Testis (tissue), 3 donors: ENCODE measurements around the gene TTC32. TPM values are rescaled to one million over a fixed set of nuclear protein-coding genes. Genes with fewer than 3 reads are reported as not detected.

Source experiments
- DNase-seq: peaks from one replicate; pipeline ENCODE4 v3.0.0-alpha.2; 2019
- H3K27ac ChIP-seq, 2 donors: fragments of 200-600 bp; sonication (generic); one replicate each; pipeline ENCODE4 v1.5.1; 2019
- H3K27me3 ChIP-seq: fragments of 200-600 bp; sonication (generic); one replicate; pipeline ENCODE4 v1.5.1; 2019
- H3K36me3 ChIP-seq: fragments of 200-600 bp; sonication (generic); one replicate; pipeline ENCODE4 v1.5.1; 2017; ENCODE audit warnings: low read depth; ENCODE audit errors: missing control alignments
- H3K4me1 ChIP-seq: fragments of 200-600 bp; sonication (generic); one replicate; pipeline ENCODE4 v1.5.1; 2019
- H3K4me3 ChIP-seq, 2 donors: fragments of 200-600 bp; sonication (generic); one replicate each; pipeline ENCODE4 v1.5.1; 2017 to 2019
- H3K9me3 ChIP-seq: fragments of 200-600 bp; sonication (generic); one replicate; pipeline ENCODE4 v1.5.1; 2017
- POLR2A ChIP-seq: fragments of 450-650 bp; IDR thresholded peaks from one replicate; pipeline ENCODE4 v1.6.1; 2017; ENCODE audit warnings: antibody characterized with exemption, mild to moderate bottlenecking, moderate library complexity
- WGBS, 2 donors: methylation state at CpG; one replicate each; pipeline ENCODE4 v1.1.5; 2018; 5-methylcytosine and 5-hydroxymethylcytosine counted together
- intact Hi-C: fragments of 100-400 bp; cut with DNase I; formaldehyde crosslinking; loops from one replicate; pipeline ENCODE4 v1.15.1; 2023; ENCODE audit warnings: low total_unique reads
- polyA plus RNA-seq: library from polyadenylated mRNA; stranded (reverse); fragments of 350-450 nt; fragmentation: Illumina TruSeq; extraction: RNeasy Lipid Tissue Mini Kit (QIAGEN cat#74804); gene quantifications from one replicate; pipeline ENCODE4 v1.2.3, GENCODE V29; 2014; ENCODE audit warnings: low read depth, low replicate concordance; ENCODE audit not compliant: insufficient read depth
- total RNA-seq, 2 donors: library from RNA; depleted of rRNA; stranded (reverse); fragments of >200 nt; gene quantifications; one replicate each; pipeline ENCODE4 v1.2.3, GENCODE V29; 2016
- TF ChIP-seq, protein P1 (sequence below), 3 experiments: fragments of 450-650 bp in 2 of 3; fragments of 200-600 bp in 1 of 3; sonication (generic) in 1 of 3; IDR thresholded peaks; one replicate each; pipeline ENCODE4 v1.5.1; 2016 to 2019; ENCODE audit warnings: antibody characterized with exemption in 3 of 3, mild to moderate bottlenecking in 2 of 3, moderate library complexity in 1 of 3

TTC32 gene
- total and polyA plus RNA-seq, 3 donors from 2014 or later: 24.4 to 29.9 (median 25.6) TPM

DNA sequence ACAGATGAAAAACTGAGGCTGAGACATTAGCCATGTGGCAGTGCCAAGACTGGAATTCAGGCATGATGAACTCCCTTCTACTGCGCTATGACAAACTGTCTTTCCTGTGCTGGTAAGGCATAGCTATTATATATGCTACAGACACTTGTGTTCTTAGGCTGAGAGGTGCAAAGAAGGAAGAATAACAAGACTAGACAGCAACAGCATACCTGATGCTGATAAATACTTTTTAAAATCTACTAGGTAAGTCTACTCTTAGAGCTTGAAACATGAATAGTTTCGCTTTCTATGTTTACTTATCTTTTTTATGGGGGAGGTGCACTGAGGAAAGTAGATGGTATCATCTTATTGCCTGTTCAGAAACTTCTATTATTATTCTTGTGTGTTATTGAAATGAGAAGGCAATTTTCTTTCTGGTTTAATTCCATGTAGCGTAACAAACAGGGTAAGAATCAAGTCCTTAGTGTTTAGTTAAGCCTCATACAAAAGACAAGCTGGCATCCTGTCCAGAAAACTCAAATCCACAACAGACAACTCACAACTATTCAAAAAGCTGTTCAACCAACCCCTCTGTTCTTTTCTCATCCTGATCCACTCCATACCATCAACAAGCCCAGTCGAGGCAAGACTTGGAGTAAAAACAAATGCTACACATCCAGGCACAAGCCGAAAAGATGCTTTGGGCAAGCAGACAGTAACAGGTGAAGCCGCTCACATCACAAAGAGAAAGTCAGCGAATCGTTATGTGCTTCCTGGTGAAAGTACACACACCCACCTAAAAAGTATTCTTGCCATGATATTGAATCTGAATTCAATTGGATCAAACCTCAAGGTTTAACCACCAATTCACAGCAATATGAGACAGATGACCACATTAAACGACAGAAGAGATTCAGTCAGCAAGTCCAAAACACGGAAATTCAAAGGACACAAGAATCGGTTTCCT lies 1.5 kb downstream of the TTC32 start:
- Histone ChIP-seq H3K27me3 (no peaks in the 10 kb centered on the region), H3K36me3 (no peaks in the 10 kb centered on the region), H3K4me1 (peaks cover 24% of the 10 kb centered on the region), H3K9me3 (no peaks in the 10 kb centered on the region), H3K4me3 (peak overlapping the region; percentile 76 to 83), H3K27ac (peak overlapping the region; percentile 86 to 87)
- intact Hi-C loops: no loop called here
- 23 to 30% methylated on average over 11 of the region's 11 CpGs for WGBS, 2 donors
- TF ChIP-seq, protein P1, sequence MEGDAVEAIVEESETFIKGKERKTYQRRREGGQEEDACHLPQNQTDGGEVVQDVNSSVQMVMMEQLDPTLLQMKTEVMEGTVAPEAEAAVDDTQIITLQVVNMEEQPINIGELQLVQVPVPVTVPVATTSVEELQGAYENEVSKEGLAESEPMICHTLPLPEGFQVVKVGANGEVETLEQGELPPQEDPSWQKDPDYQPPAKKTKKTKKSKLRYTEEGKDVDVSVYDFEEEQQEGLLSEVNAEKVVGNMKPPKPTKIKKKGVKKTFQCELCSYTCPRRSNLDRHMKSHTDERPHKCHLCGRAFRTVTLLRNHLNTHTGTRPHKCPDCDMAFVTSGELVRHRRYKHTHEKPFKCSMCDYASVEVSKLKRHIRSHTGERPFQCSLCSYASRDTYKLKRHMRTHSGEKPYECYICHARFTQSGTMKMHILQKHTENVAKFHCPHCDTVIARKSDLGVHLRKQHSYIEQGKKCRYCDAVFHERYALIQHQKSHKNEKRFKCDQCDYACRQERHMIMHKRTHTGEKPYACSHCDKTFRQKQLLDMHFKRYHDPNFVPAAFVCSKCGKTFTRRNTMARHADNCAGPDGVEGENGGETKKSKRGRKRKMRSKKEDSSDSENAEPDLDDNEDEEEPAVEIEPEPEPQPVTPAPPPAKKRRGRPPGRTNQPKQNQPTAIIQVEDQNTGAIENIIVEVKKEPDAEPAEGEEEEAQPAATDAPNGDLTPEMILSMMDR (IDR thresholded peaks at IDR 0.05): no peak
- TF ChIP-seq POLR2A: no peak
- DNase-seq: no peak

DNA sequence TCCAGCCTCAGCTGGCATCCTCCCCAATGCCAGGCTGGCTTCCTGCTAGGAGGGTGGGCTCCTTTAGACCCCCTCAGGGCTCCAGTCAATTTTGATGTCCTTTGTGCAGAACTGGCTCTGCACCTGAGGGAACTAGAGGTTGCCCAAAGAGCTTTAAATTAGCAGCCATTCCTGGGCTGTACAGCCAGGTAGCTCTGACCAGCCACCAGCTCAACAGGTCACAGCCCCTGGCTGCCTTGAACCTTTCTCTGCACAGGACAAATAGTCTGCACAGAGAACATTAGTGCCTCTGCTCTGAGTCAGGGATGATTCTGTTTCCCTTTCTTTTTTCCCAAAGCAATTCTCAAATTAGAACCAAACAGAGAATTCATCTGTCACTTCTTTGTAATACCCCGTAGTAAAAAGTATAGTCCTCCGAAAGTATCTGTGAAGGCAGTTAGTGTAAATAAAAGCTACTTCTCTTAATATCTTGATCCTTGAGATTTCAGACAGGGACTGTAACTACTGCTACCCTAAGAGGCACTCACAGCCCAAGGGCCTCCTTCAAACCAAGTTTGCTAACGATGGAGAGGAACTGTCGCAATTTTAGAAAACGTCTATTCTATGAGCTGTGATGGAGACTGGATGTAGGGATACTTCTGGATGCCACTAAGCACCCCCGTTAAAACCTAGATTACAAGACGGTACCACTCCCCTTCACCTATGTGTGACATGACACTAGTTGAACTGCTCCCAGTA lies 3.0 kb downstream of the TTC32 start:
- H3K27me3 ChIP-seq: no peaks in the 10 kb centered on the region

DNA sequence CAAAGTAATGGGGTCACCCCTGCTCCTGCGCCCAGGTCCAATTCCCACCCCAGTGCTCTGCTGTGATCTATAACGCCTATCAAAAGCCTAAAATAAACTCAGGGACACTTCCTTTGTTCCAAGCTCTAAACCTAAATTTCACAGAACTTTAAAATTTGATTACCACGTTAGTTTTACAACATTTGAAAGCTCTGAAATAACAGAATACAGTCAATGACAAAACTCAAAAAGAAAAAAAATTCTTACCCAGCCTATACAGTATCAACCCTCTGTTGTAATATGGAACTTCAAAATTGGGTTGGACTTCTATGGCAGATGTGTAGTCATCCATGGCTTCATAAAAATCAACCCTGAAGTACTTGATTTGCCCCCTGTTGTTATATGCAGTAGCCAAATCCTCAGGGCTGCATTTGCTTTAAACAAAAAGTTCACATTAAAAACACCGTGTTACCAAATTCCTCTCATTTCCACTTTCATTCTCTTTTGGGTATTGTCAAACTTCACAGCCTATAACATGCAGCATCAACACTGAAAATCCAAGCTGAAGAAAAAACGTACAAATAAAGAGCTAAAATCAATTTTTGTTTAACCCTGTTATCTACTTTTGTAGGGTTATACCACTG lies 4.0 kb downstream of the TTC32 start:
- H3K4me1 ChIP-seq: peaks cover 24% of the 10 kb centered on the region
- no peak for DNase-seq

More for the DNA sequence above, 3.0 kb downstream of the TTC32 start:
- TF ChIP-seq, protein P1 (IDR thresholded peaks at IDR 0.05): no peak
- no peak for TF ChIP-seq POLR2A
- no peak for DNase-seq
- Histone ChIP-seq H3K27ac (no peak overlapping the region), H3K36me3 (no peaks in the 10 kb centered on the region), H3K4me3 (no peak overlapping the region), H3K4me1 (peaks cover 24% of the 10 kb centered on the region), H3K9me3 (no peaks in the 10 kb centered on the region)
- intact Hi-C loops: no loop called here
- 54 to 65% methylated on average over 7 of the region's 7 CpGs for WGBS, 2 donors

DNA sequence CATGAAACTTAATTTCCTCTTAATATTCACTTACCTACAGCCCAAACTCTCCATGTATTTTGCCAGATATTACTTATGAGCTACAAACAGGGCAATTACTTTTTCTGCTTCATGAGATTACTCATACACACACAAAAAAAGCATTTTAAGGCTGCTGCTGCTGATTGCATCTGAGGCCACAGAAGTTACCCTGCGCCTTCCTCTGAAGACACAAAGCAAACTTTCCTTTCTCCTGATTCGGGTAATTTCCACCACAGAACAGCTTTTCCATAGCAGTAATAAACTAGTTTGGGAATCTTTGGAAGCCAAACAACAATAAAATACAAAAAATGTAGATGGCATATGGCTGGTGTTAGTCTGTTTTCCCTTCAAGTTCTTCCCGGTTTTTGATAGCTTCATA lies 6.2 kb downstream of the TTC32 start:
- Histone ChIP-seq H3K27ac (no peak overlapping the region), H3K36me3 (no peaks in the 10 kb centered on the region), H3K4me3 (no peak overlapping the region), H3K27me3 (no peaks in the 10 kb centered on the region), H3K4me1 (peaks cover 24% of the 10 kb centered on the region), H3K9me3 (no peaks in the 10 kb centered on the region)
- 90 to 91% methylated on average over 3 of the region's 3 CpGs for WGBS, 2 donors
- no peak for DNase-seq
- intact Hi-C loops: no loop called here
- TF ChIP-seq, protein P1 (IDR thresholded peaks at IDR 0.05): no peak
- TF ChIP-seq POLR2A: no peak

More for the DNA sequence above, 4.0 kb downstream of the TTC32 start:
- 53 to 54% methylated on average over 5 of the region's 5 CpGs for WGBS, 2 donors
- Histone ChIP-seq H3K36me3 (no peaks in the 10 kb centered on the region), H3K27ac (no peak overlapping the region), H3K4me3 (no peak overlapping the region), H3K27me3 (no peaks in the 10 kb centered on the region), H3K9me3 (no peaks in the 10 kb centered on the region)
- TF ChIP-seq POLR2A: no peak
- TF ChIP-seq, protein P1 (IDR thresholded peaks at IDR 0.05): no peak
- intact Hi-C loops: no loop called here
